GM18858 (cell line): ENCODE measurements around the gene DEPDC7.
"Not testable (repeated sequence)": the region's sequence is repeated elsewhere in the genome, so short reads cannot be mapped to it uniquely, and the experiment has no call there.

Experiments used
- ATAC-seq: cut with Tn5 transposase; IDR thresholded peaks from one replicate; pipeline ENCODE4 v1.9.1; 2021; ENCODE audit not compliant: unreplicated experiment

Gene DEPDC7

DNA sequence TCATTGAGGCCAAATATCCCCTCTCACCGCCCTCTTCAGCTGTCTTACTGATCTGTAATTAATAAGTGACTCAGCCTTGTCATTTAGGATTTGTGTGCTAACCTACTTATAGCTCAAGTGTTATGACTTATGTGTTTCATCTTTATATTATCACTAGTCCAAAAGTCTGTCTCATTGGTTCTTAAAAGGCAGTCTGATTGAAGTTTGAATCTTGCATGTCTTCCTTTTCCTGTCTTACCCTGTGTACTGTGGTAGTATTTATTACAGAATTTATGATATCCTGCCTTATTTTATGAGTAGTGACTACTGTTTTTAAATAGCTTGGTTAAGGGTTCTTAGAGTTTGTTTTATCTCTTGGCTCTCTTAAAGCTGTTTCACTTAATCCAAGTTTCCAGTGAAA, 6.3 kb downstream of the DEPDC7 start:
- no peak for ATAC-seq

DNA sequence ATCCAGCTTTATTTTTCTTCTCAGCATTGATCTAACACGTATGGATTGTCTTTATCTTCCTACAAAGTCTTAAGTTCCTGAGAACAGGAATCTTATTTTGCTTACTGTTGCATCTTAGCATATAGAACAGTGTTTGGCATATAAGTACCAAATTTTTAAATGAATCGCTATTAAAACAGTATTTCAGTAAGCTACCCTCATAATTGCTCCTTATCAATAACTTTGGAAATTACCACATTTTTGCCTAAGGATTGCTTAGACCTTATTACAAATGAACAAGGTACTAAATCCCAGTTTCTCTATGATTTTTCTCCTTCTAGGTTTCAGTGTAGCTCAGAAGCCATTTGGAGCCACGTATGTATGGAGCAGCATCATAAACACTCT, 9.7 kb downstream of the DEPDC7 start:
- ATAC-seq, result no peak

DNA sequence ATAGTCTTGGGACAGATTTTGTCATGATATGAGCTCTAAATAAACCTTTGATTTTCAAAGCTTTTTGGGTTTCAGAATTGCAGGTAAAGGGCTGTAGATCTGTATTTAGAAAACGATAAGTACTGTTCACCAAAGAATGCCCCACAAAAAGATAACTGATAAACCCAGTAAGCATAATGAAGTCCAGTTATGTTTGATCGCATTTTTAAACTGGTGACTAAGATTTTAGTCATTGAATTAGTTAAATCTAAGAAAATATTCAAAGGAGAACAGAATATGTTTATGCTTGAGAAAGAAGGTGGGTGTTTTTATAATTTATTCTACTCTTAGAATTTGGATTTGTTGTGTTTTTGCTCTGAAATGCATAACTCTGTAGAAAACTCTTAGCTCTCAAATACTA, 11.6 kb downstream of the DEPDC7 start:
- ATAC-seq, result no peak

DNA sequence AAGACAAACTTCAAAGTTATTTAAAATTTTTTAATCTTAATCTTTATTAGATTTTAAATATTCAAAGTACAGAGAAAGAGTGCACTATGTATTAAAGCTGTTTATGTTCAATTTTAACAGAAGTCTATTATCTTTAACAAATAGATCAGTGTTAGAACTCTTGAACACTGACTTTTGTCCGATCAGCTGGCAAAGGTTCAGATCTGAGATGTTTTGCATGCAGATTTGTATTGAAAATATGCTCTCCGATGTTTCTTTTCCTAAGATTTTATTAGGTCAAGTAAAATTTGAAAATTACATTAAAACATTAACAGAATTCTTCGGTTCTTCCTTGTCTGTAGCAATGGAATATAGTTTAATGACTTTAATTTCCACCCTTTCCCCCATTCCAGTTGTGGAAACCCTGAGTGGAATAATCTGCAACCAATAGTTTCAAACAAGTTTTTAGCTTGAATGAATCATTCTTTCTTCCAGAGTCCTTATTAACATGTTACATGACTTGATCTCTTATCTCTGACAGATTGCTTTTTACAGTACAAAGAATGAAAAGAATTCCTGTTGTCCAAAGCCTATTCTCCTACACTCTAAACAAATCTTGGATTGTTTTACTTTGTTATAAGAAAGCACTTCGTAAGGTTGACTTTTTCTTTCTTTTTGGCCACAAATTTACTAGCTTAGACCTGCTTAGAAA, 12.3 kb downstream of the DEPDC7 start:
- ATAC-seq, result no peak

DNA sequence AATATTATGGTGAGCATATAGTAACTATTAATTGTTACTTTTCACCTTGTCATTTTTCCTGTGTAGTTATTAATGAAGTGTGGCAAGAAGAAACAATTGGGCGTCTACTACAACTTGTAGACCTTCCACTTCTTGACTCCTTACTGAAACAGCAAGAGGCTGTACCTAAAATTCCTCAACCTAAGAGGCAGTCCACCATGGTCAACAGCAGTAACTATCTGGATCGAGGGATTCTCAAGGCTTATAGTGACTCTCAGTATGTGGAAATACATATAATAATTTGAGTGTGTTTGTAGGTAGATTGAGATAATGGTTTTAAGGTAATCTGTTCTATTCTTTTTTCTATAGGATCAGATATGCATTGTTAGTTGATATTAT, 12.8 kb downstream of the DEPDC7 start:
- no peak for ATAC-seq

DNA sequence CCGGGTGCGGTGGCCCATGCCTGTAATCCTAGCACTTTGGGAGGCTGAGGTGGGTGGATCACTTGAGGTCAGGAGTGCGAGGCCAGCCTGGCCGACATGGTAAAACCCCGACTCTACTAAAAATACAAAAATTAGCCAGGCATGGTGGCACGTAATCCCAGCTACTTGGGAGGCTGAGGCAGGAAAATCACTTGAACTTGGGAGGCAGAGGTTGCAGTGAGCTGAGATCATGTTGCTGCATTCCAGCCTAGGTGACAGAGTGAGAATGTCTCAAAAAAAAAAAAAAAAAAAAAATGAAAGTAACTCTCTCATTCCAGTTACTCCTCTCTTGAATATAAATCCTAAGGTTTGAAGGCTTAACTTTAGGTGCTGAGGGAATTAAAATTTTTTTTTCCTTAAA, 13.5 kb downstream of the DEPDC7 start:
- not testable (repeated sequence) for ATAC-seq

DNA sequence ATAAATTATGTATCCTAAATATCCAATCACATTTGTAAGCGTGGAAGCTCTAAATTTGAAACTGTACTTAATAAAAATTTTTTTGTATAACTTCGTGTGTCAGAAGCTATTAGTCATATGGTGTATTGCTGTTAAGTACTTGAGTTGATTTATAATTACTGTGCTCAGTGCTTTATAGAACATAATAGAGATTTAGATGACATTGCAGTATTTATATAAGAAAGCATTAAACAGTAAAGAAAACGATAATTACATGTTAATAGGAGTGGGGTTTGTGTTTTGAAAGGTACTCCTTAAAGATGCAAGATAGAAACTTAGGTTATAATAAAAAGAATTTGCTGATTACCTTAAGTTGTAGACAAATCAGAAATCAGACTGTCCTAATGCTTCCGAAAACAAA, 17.8 kb downstream of the DEPDC7 start:
- no peak for ATAC-seq

DNA sequence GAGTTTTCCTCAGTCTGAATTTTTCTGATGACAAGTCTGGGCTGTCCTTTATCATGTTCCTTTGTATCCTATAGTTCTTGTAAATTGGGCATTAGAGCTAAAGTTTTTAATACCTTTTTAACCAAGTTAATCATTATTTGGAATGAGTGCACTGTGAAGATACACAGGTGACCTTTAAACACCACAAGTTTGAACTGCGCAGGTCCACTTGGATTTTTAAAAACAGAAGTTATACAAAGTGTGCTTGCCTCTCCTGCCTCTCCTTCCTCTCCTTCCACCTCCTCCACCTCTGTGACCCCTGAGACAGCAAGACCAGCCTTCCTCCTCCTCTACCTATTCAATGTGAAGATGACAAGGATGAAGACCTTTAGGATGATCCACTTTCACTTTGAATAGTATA, 19.3 kb downstream of the DEPDC7 start:
- ATAC-seq, result no peak

DNA sequence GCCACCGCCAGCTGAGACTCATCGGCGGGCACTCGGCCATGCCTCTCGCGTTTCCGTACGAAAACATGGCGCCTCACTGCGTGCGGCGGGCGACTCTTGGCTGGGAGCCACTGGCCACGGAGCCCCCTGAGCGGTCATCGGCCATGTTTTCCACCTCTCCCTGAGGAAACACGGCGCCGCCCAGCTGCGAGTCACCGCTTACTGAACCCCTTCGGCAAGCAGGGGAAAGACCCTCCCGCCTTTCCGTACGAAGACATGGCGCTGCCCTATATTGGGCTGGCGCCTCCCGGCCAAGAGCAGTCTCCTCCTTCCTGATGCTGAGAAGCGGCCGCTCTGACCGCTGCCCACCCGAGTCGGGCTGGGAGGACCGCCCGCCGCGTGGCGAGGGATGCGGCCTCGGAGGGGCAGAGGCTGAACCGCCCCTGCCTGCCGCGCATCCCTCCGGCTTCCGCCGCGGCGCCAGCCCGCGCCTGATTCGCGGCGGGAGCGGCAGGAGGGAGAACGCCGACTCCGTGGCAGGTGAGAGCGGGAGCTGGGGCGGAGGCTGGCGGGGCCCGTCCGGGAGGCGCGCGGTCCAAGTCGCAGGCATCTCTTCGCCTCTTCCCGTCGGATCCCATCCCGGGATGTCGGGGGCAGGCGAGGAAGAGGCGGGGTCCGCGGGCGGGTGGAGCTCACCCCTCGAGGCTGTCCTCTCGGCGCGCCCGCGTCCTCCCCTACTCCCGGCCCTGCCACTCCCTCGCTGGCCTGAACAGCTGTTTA, 23.8 kb downstream of the DEPDC7 start, which contains the start of gene TCP11L1:
TSS of gene TCP11L1 (plus strand) at position 299 of the 759 bp plus-strand sequence. CDS start 4,202 bp downstream, outside the sequence.
- ATAC-seq, result peak; percentile 63

DNA sequence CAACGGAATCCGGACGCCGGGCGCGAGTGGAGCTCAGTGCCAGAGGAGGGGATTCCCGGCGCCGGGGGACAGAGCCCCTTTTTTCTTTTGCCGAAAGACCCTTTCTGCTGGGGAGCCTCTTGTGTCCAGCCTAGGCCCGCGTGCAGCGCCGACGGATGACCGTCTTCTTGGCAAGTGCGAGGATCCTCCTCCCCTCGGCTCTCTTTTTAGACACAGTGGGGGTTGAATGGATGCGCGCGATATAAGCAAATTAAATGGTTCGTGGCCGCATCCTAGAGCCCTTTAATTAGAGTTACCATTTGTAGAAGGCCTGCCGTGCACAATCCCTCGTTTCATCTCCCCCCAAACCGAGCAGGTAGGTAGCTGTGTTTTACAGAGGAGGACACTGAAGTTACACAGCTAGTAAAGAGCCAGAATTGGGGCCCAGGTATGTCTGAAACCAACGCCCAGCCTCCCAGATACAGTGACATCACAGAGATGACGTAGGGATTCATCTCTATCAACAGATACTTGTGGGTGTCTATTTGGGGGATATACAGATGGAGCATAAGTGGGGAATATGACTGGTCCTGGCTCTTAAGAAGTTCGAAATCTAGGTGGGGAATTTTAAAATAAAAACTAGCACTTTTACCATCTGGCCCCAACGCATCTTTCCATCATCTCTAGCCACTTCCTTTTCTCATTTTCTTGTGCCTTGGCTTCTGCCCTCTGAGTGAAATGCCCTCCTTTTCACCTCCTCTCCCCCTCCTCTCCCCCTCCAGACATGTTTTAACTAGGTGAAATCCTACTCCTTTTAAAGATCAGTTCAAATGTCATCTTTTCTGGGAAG, 24.6 kb downstream of the DEPDC7 start:
- ATAC-seq, result no peak

DNA sequence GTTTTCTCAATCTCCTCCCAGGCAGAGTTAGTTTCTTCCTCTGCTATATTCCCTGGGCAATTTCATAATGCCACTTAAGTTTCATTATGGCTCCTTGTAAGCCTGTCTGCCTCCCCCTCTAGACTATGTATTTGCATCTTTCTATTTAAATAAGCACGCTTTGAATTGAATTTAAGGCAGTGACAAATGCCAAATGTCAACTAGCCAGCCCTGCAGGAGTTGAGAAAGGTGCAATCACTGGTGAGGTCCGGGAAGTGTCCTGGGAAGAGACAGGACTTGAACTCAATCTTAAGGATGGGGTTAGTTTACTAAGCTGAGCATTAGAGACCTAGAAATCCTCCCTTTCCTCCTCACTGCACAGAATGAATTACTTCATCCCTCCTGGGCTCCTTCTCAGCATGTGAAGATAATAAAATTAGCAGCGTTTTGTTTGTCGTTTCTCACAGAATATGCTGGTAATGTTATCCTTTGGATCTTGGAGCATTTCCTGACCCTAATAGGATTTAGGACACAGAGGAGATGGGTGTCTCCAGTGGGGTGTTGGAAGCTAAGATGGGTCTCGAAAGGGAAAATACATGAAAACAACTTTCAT, 25.3 kb downstream of the DEPDC7 start:
- no peak for ATAC-seq

DNA sequence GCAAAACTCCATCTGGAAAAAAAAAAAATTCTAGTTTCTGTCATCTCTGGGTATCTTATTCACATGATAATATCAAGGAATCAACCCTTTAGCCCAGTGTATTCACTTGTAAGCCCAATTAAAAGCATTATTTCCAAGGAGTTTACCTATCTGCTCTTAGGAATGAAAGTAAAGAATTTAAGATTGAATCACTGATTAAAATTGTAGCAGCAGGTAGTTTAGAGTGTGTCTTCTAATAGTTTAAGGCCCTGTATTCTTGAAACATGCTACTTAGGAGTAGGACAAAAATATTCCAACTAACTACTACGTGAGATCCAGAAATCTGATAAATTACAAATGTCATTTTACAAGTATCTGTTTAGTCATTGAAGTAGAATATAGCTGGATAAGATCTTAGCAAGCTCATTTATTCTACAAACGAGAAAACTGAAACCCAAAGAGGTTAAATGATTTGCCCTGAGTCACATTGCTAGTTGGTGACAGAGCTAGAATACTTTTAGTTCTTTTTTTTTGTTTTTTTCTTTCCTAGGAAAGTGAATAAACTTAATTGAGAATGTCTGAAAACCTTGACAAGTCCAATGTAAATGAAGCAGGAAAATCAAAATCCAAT, 27.6 kb downstream of the DEPDC7 start:
- no peak for ATAC-seq

DNA sequence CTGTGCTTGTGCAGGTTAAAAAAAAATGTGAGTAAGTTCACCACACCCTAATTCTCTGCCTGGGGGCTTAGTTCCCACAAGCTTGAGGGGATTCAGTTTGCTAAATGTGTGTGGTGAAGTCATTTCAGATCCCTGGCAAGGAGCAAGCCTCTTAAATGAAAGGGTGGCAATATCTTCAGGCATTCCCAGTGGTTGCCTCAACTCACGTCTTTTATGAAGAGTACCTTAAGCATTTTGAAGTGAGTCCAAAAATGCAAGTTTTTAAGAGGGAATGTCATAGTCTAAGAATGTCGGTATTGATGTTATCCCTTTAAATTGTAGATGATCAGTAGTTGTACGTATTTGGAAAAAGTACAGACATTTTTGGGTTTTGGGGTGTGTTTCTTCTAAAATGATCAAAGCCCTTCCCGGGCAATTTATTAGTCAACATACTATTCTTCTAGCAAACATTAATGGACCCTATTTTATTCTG, 28.6 kb downstream of the DEPDC7 start:
- no peak for ATAC-seq

DNA sequence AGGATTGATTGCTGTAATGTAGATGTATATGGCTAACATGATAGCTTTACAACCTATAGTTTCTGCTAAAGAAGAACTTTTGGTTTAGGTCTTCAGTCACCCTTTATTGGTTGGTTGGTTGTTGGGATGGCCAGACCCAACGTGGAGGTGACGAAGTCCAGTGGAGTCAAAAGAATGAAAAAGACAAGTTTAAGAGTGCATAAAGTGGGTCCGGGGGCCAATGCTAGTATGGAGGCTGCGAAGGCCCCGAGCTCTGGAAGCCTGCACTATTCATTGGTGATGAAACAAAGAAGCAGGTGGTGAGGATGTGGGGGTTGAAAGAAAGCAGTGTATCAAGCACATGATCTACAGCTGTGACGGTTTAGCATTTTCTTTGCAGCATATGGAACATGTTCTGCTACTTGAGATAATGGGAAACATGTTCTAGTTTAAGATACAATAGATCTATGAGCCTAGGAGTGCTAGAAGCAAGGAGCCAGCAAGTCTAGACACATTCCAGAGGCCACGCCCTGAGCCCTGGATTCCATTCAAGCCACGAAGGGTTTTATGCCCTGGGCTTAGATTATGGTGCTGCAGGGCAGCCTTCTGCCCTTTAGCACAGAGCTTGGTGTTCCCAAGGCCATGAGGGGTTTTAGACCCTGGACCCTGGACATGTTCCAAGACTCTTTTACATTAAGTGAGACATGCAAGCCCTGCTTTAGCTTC, 30.0 kb downstream of the DEPDC7 start:
- no peak for ATAC-seq

DNA sequence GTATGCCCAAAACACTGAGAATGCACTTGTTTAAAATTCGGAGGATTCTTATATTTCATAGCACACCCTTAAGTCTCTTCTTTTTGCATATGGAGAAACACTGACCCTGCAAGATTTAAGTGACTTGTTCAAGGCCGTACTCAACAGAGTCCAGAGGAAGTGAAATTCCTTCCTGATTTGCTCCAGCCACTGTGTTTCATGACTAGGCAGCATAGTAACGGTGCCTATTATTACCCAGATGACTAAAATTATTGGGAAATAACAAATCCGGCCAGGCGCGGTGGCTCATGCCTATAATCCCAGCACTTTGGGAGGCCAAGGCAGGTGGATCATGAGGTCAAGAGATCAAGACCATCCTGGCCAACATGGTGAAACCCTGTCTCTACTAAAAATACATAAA, 33.0 kb downstream of the DEPDC7 start:
- not testable (repeated sequence) for ATAC-seq

DNA sequence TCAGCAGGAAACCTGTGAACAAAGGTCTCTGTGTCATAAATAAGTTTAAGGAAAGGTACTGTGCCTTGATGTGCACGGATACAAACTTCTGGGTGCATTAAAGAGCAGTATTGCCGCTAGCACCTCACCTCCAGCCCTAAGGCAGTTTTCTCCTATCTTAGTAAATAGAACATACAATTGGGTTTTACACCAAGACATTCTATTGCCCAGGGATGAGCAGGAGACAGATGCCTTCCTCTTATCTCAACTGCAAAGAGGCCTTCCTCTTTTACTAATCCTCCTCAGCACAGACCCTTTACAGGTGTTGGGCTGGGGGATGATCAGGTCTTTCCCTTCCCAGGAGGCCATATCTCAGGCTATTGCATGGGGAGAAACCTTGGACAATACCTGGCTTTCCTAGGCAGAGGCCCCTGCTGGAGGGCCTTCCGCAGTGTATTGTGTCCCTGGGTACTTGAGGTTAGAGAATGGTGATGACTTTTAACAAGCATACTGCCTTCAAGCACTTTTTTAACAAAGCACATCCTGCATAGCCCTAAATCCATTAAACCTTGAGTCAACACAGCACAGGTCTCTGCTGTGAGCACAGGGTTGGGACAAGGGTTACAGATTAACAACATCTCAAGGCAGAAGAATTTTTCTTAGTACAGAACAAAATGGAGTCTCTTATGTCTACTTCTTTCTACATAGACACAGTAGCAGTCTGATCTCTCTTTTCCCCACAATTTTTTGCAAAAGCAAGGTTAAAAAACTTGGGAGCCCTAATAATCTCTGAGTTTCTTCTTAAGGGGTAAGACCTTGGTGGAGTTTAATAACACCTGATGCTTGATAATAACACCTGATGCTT, 34.1 kb downstream of the DEPDC7 start:
- ATAC-seq, result not testable (repeated sequence)

DNA sequence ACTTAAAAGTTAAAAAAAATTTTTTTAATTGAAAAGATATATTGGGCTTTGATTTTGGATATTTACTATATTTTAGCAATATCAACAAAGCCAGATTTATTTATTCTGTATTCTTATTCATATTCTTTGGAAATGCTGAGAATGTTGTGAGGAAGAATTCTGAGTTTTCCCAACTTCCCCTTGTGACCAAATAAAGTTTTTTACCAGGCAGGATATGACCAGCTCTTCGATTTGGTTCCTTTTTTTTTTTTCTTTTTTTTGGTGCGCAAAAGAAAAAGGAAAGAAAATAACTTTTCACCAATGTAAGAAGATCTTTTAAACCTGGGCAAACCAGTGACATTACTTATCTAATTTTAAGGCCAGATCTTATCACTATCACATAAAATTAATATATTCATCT, 36.6 kb downstream of the DEPDC7 start:
- no peak for ATAC-seq

DNA sequence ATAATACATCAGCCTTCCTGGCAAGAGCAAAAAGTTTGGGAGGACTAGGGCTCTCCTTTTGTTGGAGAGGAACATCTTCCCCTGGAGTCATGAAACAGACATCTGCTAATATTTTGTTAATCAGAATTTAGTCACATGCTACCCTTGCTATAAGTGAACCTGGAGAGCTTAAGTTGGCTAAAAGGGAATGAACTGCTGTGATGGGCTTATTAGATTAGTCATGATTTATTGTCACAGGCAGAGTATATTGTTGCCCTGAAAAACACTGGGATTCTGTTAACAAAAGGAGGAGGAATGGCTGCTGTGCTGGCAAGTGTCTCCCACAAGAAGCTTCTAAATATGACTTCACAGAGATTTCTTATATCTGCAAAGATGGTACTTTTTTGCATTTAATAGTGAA, 39.7 kb downstream of the DEPDC7 start:
- ATAC-seq, result no peak

DNA sequence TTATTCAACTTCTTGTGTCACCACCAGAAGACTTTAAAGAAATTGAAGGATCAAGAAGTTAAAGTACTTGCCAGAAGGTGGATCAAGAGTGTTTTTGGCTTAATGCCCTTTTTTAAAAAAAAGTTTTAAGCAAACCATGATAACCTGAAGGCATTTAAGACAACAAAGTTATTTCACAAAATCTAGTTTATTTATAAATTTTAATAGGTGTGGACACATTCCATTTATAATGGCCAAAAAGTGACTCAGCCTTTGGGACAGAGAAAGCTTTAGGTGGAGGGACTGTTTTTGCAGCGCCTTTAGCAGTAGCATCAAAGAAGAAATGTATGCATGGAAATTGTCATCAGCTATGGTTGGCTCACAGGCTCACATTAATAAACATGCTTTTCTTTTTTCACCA, 41.6 kb downstream of the DEPDC7 start:
- ATAC-seq, result no peak
